B cell (primary cell): ENCODE measurements around the gene MAN1A1.

Experiments
- CTCF ChIP-seq: fragments of 200-600 bp; IDR thresholded peaks from one replicate; pipeline ENCODE4 v1.8.0; 2022; ENCODE audit warnings: antibody characterized with exemption, mild to moderate bottlenecking
- EZH2 ChIP-seq: IDR thresholded peaks from 2 replicates; pipeline ENCODE4 v1.6.1; 2012; ENCODE audit warnings: borderline replicate concordance, low read depth, mild to moderate bottlenecking, moderate library complexity, low read length; ENCODE audit not compliant: insufficient read depth, poor library complexity, severe bottlenecking

- no peak for TF ChIP-seq CTCF
- no peak for TF ChIP-seq EZH2
Measured at GRCh38 chr6:119348748-119349360, 707 bp downstream of the MAN1A1 start.
